GM12874 (cell line): ENCODE results near the gene ENO3.

Experiments used
- CTCF ChIP-seq: IDR thresholded peaks from 2 replicates; pipeline ENCODE4 v1.5.1; 2011; ENCODE audit warnings: low read depth, mild to moderate bottlenecking, control low read depth, low read length, moderate library complexity; ENCODE audit not compliant: insufficient read depth

The ENO3 gene

GRCh38 chr17:4959261-4959965 lies 8.5 kb downstream of the ENO3 start:
- no peak for TF ChIP-seq CTCF

- TF ChIP-seq CTCF: no peak
Measured at GRCh38 chr17:4960279-4960922, 9.5 kb downstream of the ENO3 start.

DNA sequence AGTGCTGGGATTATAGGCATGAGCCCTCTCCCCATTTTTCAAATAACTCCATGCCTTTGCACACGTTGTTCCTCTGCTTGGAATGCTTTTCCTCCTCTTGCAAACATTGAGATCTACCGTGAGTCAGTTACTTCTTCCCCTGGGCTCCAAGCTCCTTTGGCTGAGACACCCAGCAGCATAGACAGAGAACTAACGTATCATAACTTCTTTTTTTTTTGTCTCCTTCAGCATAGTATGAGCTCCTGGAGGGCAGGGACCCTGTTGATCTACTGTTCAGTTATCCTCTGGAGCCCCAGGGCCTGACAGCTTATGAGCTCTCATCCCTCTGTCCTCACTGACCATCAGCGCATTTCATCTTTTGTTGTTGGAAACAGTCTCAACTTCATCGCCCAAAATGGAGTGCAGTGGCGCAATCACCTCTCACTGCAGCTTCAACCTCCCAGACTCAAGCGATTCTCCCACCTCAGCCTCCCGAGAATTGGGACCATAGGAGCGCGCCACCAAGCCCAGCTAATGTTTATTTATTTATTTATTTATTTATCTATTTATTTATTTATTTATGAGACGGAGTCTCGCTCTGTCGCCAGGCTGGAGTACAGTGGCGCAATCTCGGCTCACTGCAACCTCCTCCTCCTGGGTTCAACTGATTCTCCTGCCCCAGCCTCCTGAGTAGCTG lies 14.5 kb downstream of the ENO3 start:
- no peak for TF ChIP-seq CTCF

DNA sequence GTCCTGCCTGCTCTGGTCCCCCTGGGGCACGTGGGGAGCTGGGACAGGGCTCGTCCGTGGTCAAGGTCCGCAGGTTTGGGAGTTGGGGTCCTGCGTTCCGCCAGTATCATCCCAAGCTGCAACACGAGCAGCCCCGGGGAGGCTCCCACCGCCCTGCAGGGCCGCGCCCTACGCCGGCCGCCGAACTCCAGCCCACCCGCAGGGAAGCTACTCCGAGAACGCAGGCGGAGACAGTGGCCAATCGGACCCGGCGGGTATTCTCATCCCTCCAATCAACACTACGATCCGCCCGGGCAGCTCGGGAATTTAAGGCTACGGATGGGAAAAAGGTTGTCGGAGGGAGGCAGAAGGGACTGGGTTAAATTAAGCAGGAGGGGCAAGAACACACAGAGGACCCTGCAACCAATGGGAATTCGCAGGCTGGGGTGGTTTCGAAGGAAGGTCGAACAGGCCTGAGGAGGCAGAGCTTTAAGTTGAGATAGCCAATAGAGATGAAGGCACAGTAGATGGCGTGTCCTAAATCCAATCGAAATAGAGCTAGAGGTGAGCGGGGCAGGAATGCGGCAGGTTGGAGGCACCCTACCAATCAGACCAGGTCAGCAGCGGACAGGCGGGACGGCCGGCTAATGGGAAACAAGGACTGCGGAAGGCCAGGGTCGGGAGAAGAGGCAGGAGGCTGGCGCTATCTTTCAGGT lies 16.1 kb downstream of the ENO3 start:
- no peak for TF ChIP-seq CTCF

GRCh38 chr17:4967539-4968485 lies 16.9 kb downstream of the ENO3 start, which contains the start of gene SPAG7:
Gene SPAG7, minus strand, starts transcription at chr17:4967817. Its CDS starts 13 bp downstream, at chr17:4967804.
- TF ChIP-seq CTCF: no peak

GRCh38 chr17:4968486-4969046 lies 17.6 kb downstream of the ENO3 start:
- TF ChIP-seq CTCF: no peak
